OCI-LY1 (cell line): ENCODE data around the gene APOC4.
A peak's percentile ranks its signal among the peaks of the same experiment; 100 is the strongest.

Experiments
- H2AFZ ChIP-seq: fragments of 200-600 bp; sonication (generic), shearing (Covaris generic); 2 replicates; pipeline ENCODE4 v1.6.0; 2014; ENCODE audit warnings: antibody characterized with exemption, mild to moderate bottlenecking, low read length
- H3F3A ChIP-seq: fragments of 200-600 bp; sonication (generic), shearing (Covaris generic); 2 replicates; pipeline ENCODE4 v1.6.0; 2014; ENCODE audit warnings: mild to moderate bottlenecking, antibody characterized with exemption, low read length, moderate library complexity; ENCODE audit not compliant: insufficient read depth
- H3K27ac ChIP-seq: fragments of 200-600 bp; sonication (generic); 2 replicates; pipeline ENCODE4 v1.5.1; 2014; ENCODE audit warnings: low read length, mixed run types, mild to moderate bottlenecking, low read depth; ENCODE audit not compliant: poor library complexity, severe bottlenecking
- H3K27me3 ChIP-seq: fragments of 200-600 bp; sonication (generic); 2 replicates; pipeline ENCODE4 v1.6.0; 2014; ENCODE audit warnings: antibody characterized with exemption, mild to moderate bottlenecking, low read length, moderate library complexity; ENCODE audit not compliant: insufficient read depth
- H3K36me3 ChIP-seq: fragments of 200-600 bp; sonication (generic); 2 replicates; pipeline ENCODE4 v1.6.1; 2014; ENCODE audit warnings: mild to moderate bottlenecking, antibody characterized with exemption, low read length, moderate library complexity, mixed read lengths; ENCODE audit not compliant: insufficient read depth
- H3K4me1 ChIP-seq: fragments of 200-600 bp; sonication (generic); 2 replicates; pipeline ENCODE4 v1.5.1; 2014; ENCODE audit warnings: mild to moderate bottlenecking, low read length, moderate library complexity; ENCODE audit not compliant: insufficient read depth, severe bottlenecking
- H3K4me2 ChIP-seq: fragments of 200-600 bp; sonication (generic), shearing (Covaris generic); 2 replicates; pipeline ENCODE4 v1.6.1; 2014; ENCODE audit warnings: low read length
- H3K4me3 ChIP-seq: fragments of 200-600 bp; sonication (generic); 2 replicates; pipeline ENCODE4 v1.5.1; 2014; ENCODE audit warnings: low read length, low read depth, mild to moderate bottlenecking, mixed read lengths; ENCODE audit not compliant: poor library complexity, severe bottlenecking
- H3K79me2 ChIP-seq: fragments of 200-600 bp; shearing (Covaris generic); 2 replicates; pipeline ENCODE4 v1.6.1; 2016; ENCODE audit warnings: mixed run types, low read length, mixed read lengths; ENCODE audit not compliant: insufficient read depth
- H3K9ac ChIP-seq: fragments of 200-600 bp; sonication (generic), shearing (Covaris generic); 2 replicates; pipeline ENCODE4 v1.6.1; 2014; ENCODE audit warnings: mild to moderate bottlenecking, low read length, mixed read lengths
- H3K9me2 ChIP-seq: fragments of 200-600 bp; sonication (generic), shearing (Covaris generic); 2 replicates; pipeline ENCODE4 v1.6.1; 2014; ENCODE audit warnings: low read depth, mild to moderate bottlenecking, low read length, mixed read lengths
- H3K9me3 ChIP-seq: fragments of 200-600 bp; shearing (Covaris generic); 2 replicates; pipeline ENCODE4 v1.6.1; 2014; ENCODE audit warnings: low read length, mixed read lengths
- H4K20me1 ChIP-seq: fragments of 200-600 bp; sonication (generic), shearing (Covaris generic); 2 replicates; pipeline ENCODE4 v1.6.0; 2016; ENCODE audit warnings: mild to moderate bottlenecking, low read length; ENCODE audit not compliant: insufficient read depth
- CTCF ChIP-seq: fragments of 200-600 bp; sonication (generic), shearing (Covaris generic); IDR thresholded peaks from 2 replicates; pipeline ENCODE4 v1.5.1; 2017; ENCODE audit warnings: mild to moderate bottlenecking, antibody characterized with exemption, low read length, moderate library complexity, mixed read lengths
- EZH2 ChIP-seq: fragments of 200-600 bp; sonication (generic), shearing (Covaris generic); IDR thresholded peaks from 2 replicates; pipeline ENCODE4 v1.8.0; 2017; ENCODE audit warnings: borderline replicate concordance, mixed run types, mild to moderate bottlenecking, antibody characterized with exemption, low read length, moderate library complexity, mixed read lengths

The APOC4 gene

GRCh38 chr19:44988896-44989556, 47.0 kb downstream of the APOC4 start:
- Histone ChIP-seq H3K36me3 (peaks cover 62% of the 10 kb centered on the region), H3K9me2 (no peaks in the 10 kb centered on the region), H2AFZ (no peak overlapping the region), H3K27me3 (no peaks in the 10 kb centered on the region), H3K4me3 (no peak overlapping the region), H3K27ac (peak overlapping the region; percentile 73), H3K4me2 (no peak overlapping the region), H3F3A (no peaks in the 10 kb centered on the region), H3K9me3 (no peaks in the 10 kb centered on the region), H4K20me1 (no peaks in the 10 kb centered on the region), H3K4me1 (peaks cover 28% of the 10 kb centered on the region), H3K79me2 (no peaks in the 10 kb centered on the region), H3K9ac (peak overlapping the region; percentile 10; the same call in 1 of the 2 replicates)
- TF ChIP-seq EZH2 (no peak), CTCF (peak; percentile 82)

GRCh38 chr19:44990459-44990858, 48.4 kb downstream of the APOC4 start:
- H3K36me3 ChIP-seq, result peaks cover 49% of the 10 kb centered on the region
- no peak overlapping the region for H3K9ac ChIP-seq
- no peaks in the 10 kb centered on the region for H3K27me3 ChIP-seq
- no peak overlapping the region for H3K4me3 ChIP-seq
- no peak overlapping the region for H2AFZ ChIP-seq
- peaks cover 38% of the 10 kb centered on the region for H3K4me1 ChIP-seq
- H3K4me2 ChIP-seq, result no peak overlapping the region
- H3K27ac ChIP-seq, result peak overlapping the region; percentile 73
- no peaks in the 10 kb centered on the region for H3K9me3 ChIP-seq
- H3K79me2 ChIP-seq, result no peaks in the 10 kb centered on the region
- no peaks in the 10 kb centered on the region for H3K9me2 ChIP-seq
- TF ChIP-seq CTCF (no peak), EZH2 (no peak)
- H3F3A ChIP-seq, result no peaks in the 10 kb centered on the region
- no peaks in the 10 kb centered on the region for H4K20me1 ChIP-seq

- Histone ChIP-seq H3K9ac (no peak overlapping the region), H3K9me3 (no peaks in the 10 kb centered on the region), H3K27ac (peak overlapping the region; percentile 73), H3K4me2 (no peak overlapping the region), H3K9me2 (no peaks in the 10 kb centered on the region), H3F3A (no peaks in the 10 kb centered on the region), H3K79me2 (no peaks in the 10 kb centered on the region), H2AFZ (no peak overlapping the region), H3K36me3 (peaks cover 45% of the 10 kb centered on the region), H3K27me3 (no peaks in the 10 kb centered on the region), H3K4me1 (peaks cover 40% of the 10 kb centered on the region), H3K4me3 (no peak overlapping the region), H4K20me1 (no peaks in the 10 kb centered on the region)
- TF ChIP-seq EZH2 (no peak), CTCF (no peak)
Observed at GRCh38 chr19:44990966-44991365, 48.9 kb downstream of the APOC4 start.
